Stimulated activated CD8-positive, alpha-beta memory T cell treated with anti-CD3 and anti-CD28 coated beads, Interleukin-7, amount 100 ng/mL, for 24 hours (primary cell): Measurements from ENCODE around the gene TTYH2.

Experiments used
- DNase-seq: peaks from one replicate; pipeline ENCODE4 v3.0.0-alpha.2; 2020; ENCODE audit warnings: low read depth

The TTYH2 gene

GRCh38 chr17:74216505-74216904 is 3.1 kb downstream of the TTYH2 start:
- DNase-seq: no peak

GRCh38 chr17:74217037-74217730 is 3.8 kb downstream of the TTYH2 start:
- no peak for DNase-seq

- no peak for DNase-seq
Measured at GRCh38 chr17:74217888-74218287, 4.5 kb downstream of the TTYH2 start.

- DNase-seq: no peak
Measured at GRCh38 chr17:74218436-74218835, 5.1 kb downstream of the TTYH2 start.

- DNase-seq: no peak
Measured at GRCh38 chr17:74219576-74220133, 6.3 kb downstream of the TTYH2 start.

GRCh38 chr17:74220219-74220618 is 6.8 kb downstream of the TTYH2 start:
- DNase-seq: no peak

- DNase-seq: no peak
Measured at GRCh38 chr17:74220946-74221818, 7.8 kb downstream of the TTYH2 start.

GRCh38 chr17:74222399-74222798 is 9.0 kb downstream of the TTYH2 start:
- DNase-seq: no peak

- no peak for DNase-seq
Measured at GRCh38 chr17:74223901-74224300, 10.5 kb downstream of the TTYH2 start.

- DNase-seq: no peak
Measured at GRCh38 chr17:74224959-74225725, 11.8 kb downstream of the TTYH2 start.

GRCh38 chr17:74226252-74226651 is 12.9 kb downstream of the TTYH2 start:
- no peak for DNase-seq

- DNase-seq: no peak
Measured at GRCh38 chr17:74227271-74228080, 14.1 kb downstream of the TTYH2 start.

- no peak for DNase-seq
Measured at GRCh38 chr17:74228306-74228978, 15.1 kb downstream of the TTYH2 start.

GRCh38 chr17:74230896-74231295 is 17.5 kb downstream of the TTYH2 start:
- DNase-seq: no peak

- no peak for DNase-seq
Measured at GRCh38 chr17:74231928-74232907, 18.8 kb downstream of the TTYH2 start.

GRCh38 chr17:74233937-74234336 is 20.6 kb downstream of the TTYH2 start:
- DNase-seq: no peak

- DNase-seq: no peak
Measured at GRCh38 chr17:74234486-74234885, 21.1 kb downstream of the TTYH2 start.

- no peak for DNase-seq
Measured at GRCh38 chr17:74235040-74235581, 21.7 kb downstream of the TTYH2 start.

GRCh38 chr17:74235911-74236371 is 22.6 kb downstream of the TTYH2 start:
- DNase-seq: no peak
